GM19193 (cell line): ENCODE results near the gene BACE1.

Experiments
- POLR2A ChIP-seq: IDR thresholded peaks from 4 replicates; pipeline ENCODE4 v1.6.1; 2011; ENCODE audit not compliant: insufficient read depth, insufficient read length; ENCODE audit errors: extremely low read depth

BACE1 gene

GRCh38 chr11:117265745-117266144 lies 50.3 kb downstream of the BACE1 start:
- no peak for TF ChIP-seq POLR2A

- no peak for TF ChIP-seq POLR2A
Measured at GRCh38 chr11:117259417-117259816, 56.6 kb downstream of the BACE1 start.

GRCh38 chr11:117258576-117258975 lies 57.5 kb downstream of the BACE1 start:
- no peak for TF ChIP-seq POLR2A

GRCh38 chr11:117256573-117256972 lies 59.5 kb downstream of the BACE1 start:
- no peak for TF ChIP-seq POLR2A

GRCh38 chr11:117255966-117256365 lies 60.1 kb downstream of the BACE1 start:
- no peak for TF ChIP-seq POLR2A

GRCh38 chr11:117251506-117251905 lies 64.5 kb downstream of the BACE1 start:
- TF ChIP-seq POLR2A, result no peak

GRCh38 chr11:117249571-117249970 lies 66.5 kb downstream of the BACE1 start:
- no peak for TF ChIP-seq POLR2A

- no peak for TF ChIP-seq POLR2A
Measured at GRCh38 chr11:117248341-117248740, 67.7 kb downstream of the BACE1 start.

GRCh38 chr11:117239295-117239694 lies 76.8 kb downstream of the BACE1 start:
- TF ChIP-seq POLR2A, result no peak

- no peak for TF ChIP-seq POLR2A
Measured at GRCh38 chr11:117238221-117238620, 77.8 kb downstream of the BACE1 start.
